ENCODE results near the gene SEC24D.

Gene SEC24D

DNA sequence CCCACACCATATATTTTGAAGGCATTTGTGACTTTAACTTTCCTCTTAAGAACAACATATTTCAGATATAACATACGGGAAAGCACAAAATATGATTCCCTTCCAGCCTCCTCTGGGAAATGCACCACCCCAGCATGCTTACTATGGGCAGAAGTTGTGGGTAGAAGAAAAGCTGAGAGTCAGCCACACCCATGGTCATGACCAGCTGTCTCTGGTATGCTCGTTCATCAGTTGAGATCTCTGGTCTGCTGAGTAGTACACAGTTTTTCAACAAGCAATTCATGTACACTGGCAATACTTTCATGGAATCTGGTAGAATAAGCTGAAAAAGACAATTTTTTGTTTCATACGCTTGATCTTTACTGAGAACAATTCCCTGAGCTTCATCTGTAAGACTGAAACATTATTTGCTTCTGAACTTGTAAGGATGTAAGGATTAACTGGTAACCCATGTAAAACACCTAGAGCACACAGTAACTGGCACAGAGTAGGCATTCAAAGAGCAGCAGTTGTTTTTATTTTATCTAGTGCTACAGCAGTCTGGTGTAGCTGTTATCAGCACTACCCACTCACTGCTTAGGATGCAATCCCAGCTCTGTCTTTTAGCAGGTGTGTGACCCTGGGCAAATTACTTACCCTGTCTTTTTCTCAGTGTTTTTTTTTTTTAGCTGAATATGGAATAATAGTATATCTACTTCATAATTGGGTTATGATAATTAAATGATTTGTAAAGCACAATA lies 103.2 kb downstream of the SEC24D start:
- H3K36me3 ChIP-seq (ENCODE audit: insufficient read depth, low read length), result peaks cover 94% of the 10 kb centered on the region
- no peaks in the 10 kb centered on the region for H3K9me3 ChIP-seq (ENCODE audit: insufficient read depth, low read depth, low read length)
- 96% methylated on average over 3 of the region's 3 CpGs for WGBS
- no peak overlapping the region for H3K9ac ChIP-seq (ENCODE audit: low read depth, low read length)
- no peak overlapping the region for H3K4me3 ChIP-seq (ENCODE audit: low read length)
- no peak overlapping the region for H3K27ac ChIP-seq (ENCODE audit: low read depth, low read length)
- H3K27me3 ChIP-seq (ENCODE audit: insufficient read depth, low read length), result no peaks in the 10 kb centered on the region
- no peaks in the 10 kb centered on the region for H3K4me1 ChIP-seq (ENCODE audit: insufficient read depth, low read length)

DNA sequence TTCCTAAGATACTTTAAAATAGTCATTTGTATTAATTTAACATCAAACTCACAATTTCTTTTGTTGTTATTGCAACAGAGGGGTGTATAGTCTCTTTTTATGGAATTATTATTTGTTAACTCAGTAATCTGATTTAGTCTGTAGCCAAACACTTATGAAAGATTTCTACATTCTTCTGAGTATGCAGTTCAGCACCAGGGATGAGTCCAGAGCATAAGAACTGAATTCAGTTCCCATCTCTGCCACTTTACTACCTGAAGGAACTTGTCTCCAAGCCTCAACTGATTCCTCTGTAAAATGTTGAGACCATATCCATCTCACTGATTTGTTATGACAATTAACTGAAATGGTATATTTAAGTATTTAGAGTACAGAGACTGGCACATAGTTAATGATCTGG lies 105.2 kb downstream of the SEC24D start:
- H3K9ac ChIP-seq (ENCODE audit: low read depth, low read length), result no peak overlapping the region
- peaks cover 95% of the 10 kb centered on the region for H3K36me3 ChIP-seq (ENCODE audit: insufficient read depth, low read length)

DNA sequence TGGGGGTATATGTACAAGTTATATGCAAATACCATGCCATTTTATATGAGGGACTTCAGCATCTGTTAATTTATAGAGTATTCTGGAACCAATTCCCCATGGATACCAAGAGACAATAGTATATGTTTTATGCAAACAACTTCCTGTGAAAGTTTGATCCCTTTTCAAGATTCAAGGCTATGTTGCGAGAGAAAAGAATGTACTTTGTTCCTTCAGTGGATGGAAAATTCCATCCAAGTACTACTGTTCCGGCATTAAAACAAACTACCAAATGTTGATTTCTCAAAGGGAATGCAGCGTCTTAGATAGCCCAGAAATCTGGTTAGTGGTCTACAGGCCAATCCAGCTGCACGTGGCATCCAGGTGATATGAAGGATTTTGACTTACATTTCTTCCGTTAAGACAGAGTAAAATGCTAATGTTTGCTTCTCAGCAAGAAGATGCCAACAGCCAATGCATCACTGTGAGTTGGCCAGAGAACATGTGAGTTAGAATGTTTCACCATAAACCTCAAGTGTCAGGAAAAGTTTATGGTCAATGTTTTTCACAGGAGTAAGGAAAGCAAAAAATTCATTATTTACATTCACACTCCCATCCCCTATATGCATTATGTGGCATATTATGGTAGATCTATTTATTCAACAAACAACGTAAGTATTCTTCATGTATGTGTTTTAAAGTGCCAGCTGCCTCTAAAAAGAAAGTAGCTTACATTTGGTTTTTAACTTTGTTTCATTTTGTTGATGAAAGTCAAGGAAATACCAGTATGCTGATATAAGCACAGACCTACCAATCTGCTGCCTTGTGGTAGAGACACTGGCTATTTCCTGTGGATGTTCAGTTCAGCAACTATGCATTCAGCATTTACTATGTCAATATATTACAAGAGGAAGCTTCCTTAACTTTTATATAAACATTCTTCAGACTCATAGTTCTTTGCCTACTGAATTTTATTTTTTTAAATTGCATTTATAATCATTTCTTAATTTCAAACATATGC lies 106.3 kb downstream of the SEC24D start:
- Histone ChIP-seq H3K27ac (ENCODE audit: low read depth, low read length) (no peak overlapping the region), H3K4me1 (ENCODE audit: insufficient read depth, low read length) (no peaks in the 10 kb centered on the region), H3K36me3 (ENCODE audit: insufficient read depth, low read length) (peaks cover 95% of the 10 kb centered on the region), H3K9me3 (ENCODE audit: insufficient read depth, low read depth, low read length) (no peaks in the 10 kb centered on the region), H3K27me3 (ENCODE audit: insufficient read depth, low read length) (no peaks in the 10 kb centered on the region), H3K4me3 (ENCODE audit: low read length) (no peak overlapping the region), H3K9ac (ENCODE audit: low read depth, low read length) (no peak overlapping the region)
- 96% methylated on average over 6 of the region's 6 CpGs for WGBS

More for the DNA sequence above, 105.2 kb downstream of the SEC24D start:
- Histone ChIP-seq H3K27ac (ENCODE audit: low read depth, low read length) (no peak overlapping the region), H3K9me3 (ENCODE audit: insufficient read depth, low read depth, low read length) (no peaks in the 10 kb centered on the region), H3K4me1 (ENCODE audit: insufficient read depth, low read length) (no peaks in the 10 kb centered on the region), H3K4me3 (ENCODE audit: low read length) (no peak overlapping the region), H3K27me3 (ENCODE audit: insufficient read depth, low read length) (no peaks in the 10 kb centered on the region)

DNA sequence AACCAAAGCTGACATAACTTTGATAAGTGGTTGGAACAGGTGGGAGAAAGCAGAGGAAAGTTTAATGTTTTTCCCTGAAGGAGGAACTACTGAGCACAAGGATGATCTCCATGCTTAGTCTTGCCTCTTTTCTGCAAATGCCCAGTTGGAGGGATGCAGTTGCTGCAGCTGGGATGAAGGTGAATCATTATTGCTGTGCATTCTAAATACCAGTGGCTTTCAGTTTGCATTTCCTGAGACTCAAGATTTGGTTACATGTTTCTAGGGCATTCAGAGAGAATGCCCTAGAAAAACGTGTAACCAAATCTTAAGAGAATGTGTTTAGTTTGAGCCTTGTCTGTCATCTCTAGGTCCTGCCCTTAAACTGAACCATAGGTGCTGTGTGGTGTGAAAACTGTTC lies 108.6 kb downstream of the SEC24D start:
- Histone ChIP-seq H3K4me1 (ENCODE audit: insufficient read depth, low read length) (no peaks in the 10 kb centered on the region), H3K4me3 (ENCODE audit: low read length) (no peak overlapping the region), H3K9ac (ENCODE audit: low read depth, low read length) (no peak overlapping the region), H3K27ac (ENCODE audit: low read depth, low read length) (no peak overlapping the region), H3K27me3 (ENCODE audit: insufficient read depth, low read length) (no peaks in the 10 kb centered on the region), H3K9me3 (ENCODE audit: insufficient read depth, low read depth, low read length) (no peaks in the 10 kb centered on the region), H3K36me3 (ENCODE audit: insufficient read depth, low read length) (peaks cover 94% of the 10 kb centered on the region)
- WGBS, result 67% methylated on average over 1 of the region's 1 CpG

DNA sequence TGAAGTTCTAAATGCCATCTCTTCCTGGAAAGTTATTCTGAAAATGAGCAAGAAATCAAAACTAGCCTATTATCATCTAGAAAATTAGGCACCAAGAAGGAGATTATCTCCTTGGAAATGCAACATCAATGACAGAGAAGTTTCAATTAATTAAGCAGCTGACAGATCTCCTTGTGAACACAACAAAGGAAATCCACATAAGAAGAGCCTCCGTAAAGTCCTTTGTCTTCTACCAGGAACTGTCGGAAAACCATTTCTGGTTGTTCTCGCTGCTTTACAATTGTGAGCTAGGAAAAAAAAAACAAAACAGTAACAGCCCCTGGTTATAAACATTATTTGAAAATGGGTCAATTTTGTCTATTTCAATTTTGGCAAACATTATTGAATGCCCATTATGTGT lies 112.6 kb downstream of the SEC24D start:
- H3K27ac ChIP-seq (ENCODE audit: low read depth, low read length), result no peak overlapping the region
- no peaks in the 10 kb centered on the region for H3K9me3 ChIP-seq (ENCODE audit: insufficient read depth, low read depth, low read length)
- H3K9ac ChIP-seq (ENCODE audit: low read depth, low read length), result no peak overlapping the region
- H3K4me1 ChIP-seq (ENCODE audit: insufficient read depth, low read length), result no peaks in the 10 kb centered on the region
- 89% methylated on average over 3 of the region's 3 CpGs for WGBS
- H3K27me3 ChIP-seq (ENCODE audit: insufficient read depth, low read length), result no peaks in the 10 kb centered on the region
- peaks cover 68% of the 10 kb centered on the region for H3K36me3 ChIP-seq (ENCODE audit: insufficient read depth, low read length)
- H3K4me3 ChIP-seq (ENCODE audit: low read length), result no peak overlapping the region

DNA sequence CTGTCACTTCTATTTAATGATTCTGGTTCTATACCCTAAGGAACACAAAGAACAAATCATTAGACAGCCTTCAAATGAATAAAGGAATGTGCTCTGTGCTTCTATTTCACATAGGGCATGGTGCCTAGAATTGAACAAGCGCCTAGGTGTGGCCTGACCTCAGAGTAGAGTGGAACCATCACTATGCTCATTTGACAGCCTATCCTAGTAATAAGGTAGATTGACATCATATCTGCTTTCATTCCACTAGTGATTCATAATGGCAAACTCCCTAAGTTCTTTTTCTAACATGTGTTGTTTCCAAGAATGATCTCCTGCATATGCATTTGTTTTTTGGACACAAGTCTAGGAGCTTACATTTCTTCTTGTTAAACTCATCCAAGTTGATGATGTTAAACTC lies 114.2 kb downstream of the SEC24D start:
- Histone ChIP-seq H3K27ac (ENCODE audit: low read depth, low read length) (no peak overlapping the region), H3K4me3 (ENCODE audit: low read length) (no peak overlapping the region), H3K4me1 (ENCODE audit: insufficient read depth, low read length) (no peaks in the 10 kb centered on the region), H3K9me3 (ENCODE audit: insufficient read depth, low read depth, low read length) (no peaks in the 10 kb centered on the region), H3K9ac (ENCODE audit: low read depth, low read length) (no peak overlapping the region), H3K27me3 (ENCODE audit: insufficient read depth, low read length) (no peaks in the 10 kb centered on the region), H3K36me3 (ENCODE audit: insufficient read depth, low read length) (peaks cover 52% of the 10 kb centered on the region)
- WGBS, result 100% methylated on average over 1 of the region's 1 CpG

DNA sequence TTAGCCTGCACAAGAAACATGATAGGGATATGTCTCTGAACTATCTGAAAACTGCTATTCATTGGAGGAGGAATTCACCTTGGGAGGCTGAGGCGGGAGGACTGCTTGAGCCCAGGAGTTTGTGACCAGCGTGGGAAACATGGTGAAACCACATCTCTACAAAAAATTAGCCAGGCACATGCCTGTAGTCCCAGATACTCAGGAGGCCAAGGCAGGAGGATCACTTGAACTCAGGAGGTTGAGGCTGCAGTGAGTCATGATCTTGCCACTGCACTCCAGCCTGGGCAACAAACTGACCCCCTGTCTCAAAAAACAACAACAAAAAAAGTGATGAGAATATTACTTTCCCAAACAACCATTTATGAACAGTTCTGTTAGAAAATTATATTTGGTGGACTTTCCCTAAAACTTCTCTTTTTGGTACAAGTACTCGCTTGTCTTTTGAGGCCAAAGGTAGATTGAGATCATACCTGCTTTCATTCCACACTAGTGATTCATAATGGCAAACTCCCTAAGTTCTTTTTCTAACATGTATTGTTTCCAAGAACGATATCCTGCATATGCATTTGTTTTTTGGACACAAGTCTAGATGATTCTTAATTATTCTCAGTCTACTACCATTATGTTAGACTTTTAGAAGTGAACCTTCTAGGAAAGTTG lies 117.3 kb downstream of the SEC24D start:
- Histone ChIP-seq H3K27ac (ENCODE audit: low read depth, low read length) (no peak overlapping the region), H3K36me3 (ENCODE audit: insufficient read depth, low read length) (peaks cover 27% of the 10 kb centered on the region), H3K9ac (ENCODE audit: low read depth, low read length) (no peak overlapping the region), H3K4me3 (ENCODE audit: low read length) (no peak overlapping the region), H3K9me3 (ENCODE audit: insufficient read depth, low read depth, low read length) (no peaks in the 10 kb centered on the region), H3K4me1 (ENCODE audit: insufficient read depth, low read length) (no peaks in the 10 kb centered on the region), H3K27me3 (ENCODE audit: insufficient read depth, low read length) (no peaks in the 10 kb centered on the region)
- 90% methylated on average over 4 of the region's 4 CpGs for WGBS

DNA sequence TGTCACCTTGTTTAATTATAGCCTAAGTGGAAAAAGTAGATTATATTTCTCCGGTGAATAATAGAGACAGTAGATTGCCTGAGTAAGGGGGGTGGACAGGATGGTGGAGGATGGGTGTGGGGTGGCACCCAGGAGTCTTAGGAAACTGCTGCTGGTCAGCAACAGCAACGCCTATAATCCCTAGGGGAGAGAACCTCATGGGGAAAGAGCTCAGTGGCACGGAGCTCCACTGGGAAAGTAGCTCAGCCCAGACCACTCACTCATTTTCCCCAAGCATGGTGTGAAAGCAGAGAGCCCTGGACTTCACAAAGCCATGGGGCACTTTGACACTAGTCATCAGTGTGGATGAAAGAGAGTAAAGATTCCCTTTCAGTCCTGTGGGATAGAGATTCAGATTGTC lies 119.6 kb downstream of the SEC24D start:
- H3K27me3 ChIP-seq (ENCODE audit: insufficient read depth, low read length), result no peaks in the 10 kb centered on the region
- WGBS, result 88% methylated on average over 3 of the region's 3 CpGs

DNA sequence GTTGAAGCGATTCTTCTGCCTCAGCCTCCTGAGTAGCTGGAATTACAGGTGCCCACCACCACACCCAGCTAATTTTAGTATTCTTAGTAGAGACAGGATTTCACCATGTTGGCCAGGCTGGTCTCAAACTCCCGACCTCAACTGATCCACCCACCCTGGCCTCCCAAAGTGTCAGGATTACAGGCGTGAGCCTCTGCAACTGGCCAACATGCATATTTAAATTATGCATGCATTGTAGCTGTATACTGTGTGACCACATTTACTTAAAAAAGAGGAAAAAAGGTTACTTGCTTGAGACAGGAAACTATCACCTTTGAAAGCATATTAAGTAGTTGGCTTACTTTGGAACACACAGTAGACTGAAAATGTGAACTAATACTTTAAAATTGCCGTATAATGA lies 121.2 kb downstream of the SEC24D start:
- Histone ChIP-seq H3K4me1 (ENCODE audit: insufficient read depth, low read length) (no peaks in the 10 kb centered on the region), H3K27ac (ENCODE audit: low read depth, low read length) (no peak overlapping the region), H3K27me3 (ENCODE audit: insufficient read depth, low read length) (no peaks in the 10 kb centered on the region), H3K9me3 (ENCODE audit: insufficient read depth, low read depth, low read length) (no peaks in the 10 kb centered on the region), H3K4me3 (ENCODE audit: low read length) (no peak overlapping the region), H3K36me3 (ENCODE audit: insufficient read depth, low read length) (peaks cover 33% of the 10 kb centered on the region), H3K9ac (ENCODE audit: low read depth, low read length) (no peak overlapping the region)
- 94% methylated on average over 3 of the region's 4 CpGs for WGBS

More for the DNA sequence above, 119.6 kb downstream of the SEC24D start:
- no peak overlapping the region for H3K9ac ChIP-seq (ENCODE audit: low read depth, low read length)
- H3K27ac ChIP-seq (ENCODE audit: low read depth, low read length), result no peak overlapping the region
- H3K4me1 ChIP-seq (ENCODE audit: insufficient read depth, low read length), result no peaks in the 10 kb centered on the region
- peaks cover 21% of the 10 kb centered on the region for H3K36me3 ChIP-seq (ENCODE audit: insufficient read depth, low read length)
- no peak overlapping the region for H3K4me3 ChIP-seq (ENCODE audit: low read length)
- no peaks in the 10 kb centered on the region for H3K9me3 ChIP-seq (ENCODE audit: insufficient read depth, low read depth, low read length)

DNA sequence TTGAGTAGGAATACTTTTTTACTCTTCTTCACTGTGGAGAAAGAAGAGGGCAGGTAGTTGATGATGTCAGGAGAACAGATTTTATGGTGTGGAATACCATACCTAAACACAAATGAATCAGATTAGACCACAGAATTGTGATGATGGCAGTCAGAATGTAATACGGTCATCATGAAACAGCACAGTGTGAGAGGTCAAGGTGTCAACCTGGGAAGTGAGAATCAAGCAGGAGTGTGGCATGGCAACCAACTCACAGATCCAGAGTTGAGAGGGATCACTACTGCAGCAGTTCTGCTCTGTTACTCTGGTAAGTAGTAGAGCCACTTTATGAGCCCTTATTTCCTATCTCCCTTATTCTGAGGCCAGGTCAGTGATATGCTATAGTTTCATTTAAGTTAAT lies 123.1 kb downstream of the SEC24D start:
- 100% methylated on average over 1 of the region's 1 CpG for WGBS
- H3K27ac ChIP-seq (ENCODE audit: low read depth, low read length), result no peak overlapping the region
- no peaks in the 10 kb centered on the region for H3K4me1 ChIP-seq (ENCODE audit: insufficient read depth, low read length)
- peaks cover 51% of the 10 kb centered on the region for H3K36me3 ChIP-seq (ENCODE audit: insufficient read depth, low read length)
- no peak overlapping the region for H3K9ac ChIP-seq (ENCODE audit: low read depth, low read length)
- H3K4me3 ChIP-seq (ENCODE audit: low read length), result no peak overlapping the region
- no peaks in the 10 kb centered on the region for H3K9me3 ChIP-seq (ENCODE audit: insufficient read depth, low read depth, low read length)
- no peaks in the 10 kb centered on the region for H3K27me3 ChIP-seq (ENCODE audit: insufficient read depth, low read length)

DNA sequence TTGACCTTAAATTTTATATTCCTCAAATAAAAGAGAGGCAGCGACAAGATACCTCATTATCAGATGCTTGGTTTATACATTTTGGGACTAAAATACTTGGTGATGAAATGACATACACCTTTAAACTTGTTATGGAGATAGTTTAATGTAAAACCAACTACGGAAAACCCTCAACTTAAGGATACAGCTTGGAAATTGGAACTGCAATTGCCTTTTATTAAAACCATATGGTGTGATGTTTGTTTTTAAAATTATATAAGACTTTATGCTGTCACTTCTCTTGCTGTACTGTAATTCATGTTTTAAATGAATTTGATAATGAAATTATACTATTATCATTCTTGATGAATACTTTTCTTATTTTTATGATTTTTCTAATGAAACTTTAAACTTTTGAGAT lies 124.9 kb downstream of the SEC24D start:
- H3K27ac ChIP-seq (ENCODE audit: low read depth, low read length), result no peak overlapping the region
- H3K4me1 ChIP-seq (ENCODE audit: insufficient read depth, low read length), result no peaks in the 10 kb centered on the region
- no peaks in the 10 kb centered on the region for H3K27me3 ChIP-seq (ENCODE audit: insufficient read depth, low read length)
- no peak overlapping the region for H3K9ac ChIP-seq (ENCODE audit: low read depth, low read length)
- H3K4me3 ChIP-seq (ENCODE audit: low read length), result no peak overlapping the region
- no peaks in the 10 kb centered on the region for H3K9me3 ChIP-seq (ENCODE audit: insufficient read depth, low read depth, low read length)
- peaks cover 67% of the 10 kb centered on the region for H3K36me3 ChIP-seq (ENCODE audit: insufficient read depth, low read length)
- WGBS, result 100% methylated on average over 1 of the region's 2 CpGs

All from HUES64 (cell line).